Measurements from ENCODE around the gene BTD.

The BTD gene

GRCh38 chr3:15635121-15635661 is 33.6 kb downstream of the BTD start:
- in situ Hi-C loops (cut with MboI; ENCODE audit: low sequenced_read_pairs): no loop called here

GRCh38 chr3:15636028-15636709 is 34.6 kb downstream of the BTD start:
- in situ Hi-C loops (cut with MboI; ENCODE audit: low sequenced_read_pairs): no loop called here

GRCh38 chr3:15637131-15637951 is 35.8 kb downstream of the BTD start:
- in situ Hi-C loops (cut with MboI; ENCODE audit: low sequenced_read_pairs): no loop called here

GRCh38 chr3:15638193-15638890 is 36.8 kb downstream of the BTD start:
- in situ Hi-C loops (cut with MboI; ENCODE audit: low sequenced_read_pairs): no loop called here

- in situ Hi-C loops (cut with MboI; ENCODE audit: low sequenced_read_pairs): no loop called here
Measured at GRCh38 chr3:15638891-15639262, 37.3 kb downstream of the BTD start.

GRCh38 chr3:15645246-15645645 is 43.7 kb downstream of the BTD start:
- in situ Hi-C loops (cut with MboI; ENCODE audit: low sequenced_read_pairs): no loop called here

- in situ Hi-C loops (cut with MboI; ENCODE audit: low sequenced_read_pairs): no loop called here
Measured at GRCh38 chr3:15645740-15646501, 44.4 kb downstream of the BTD start.

- in situ Hi-C loops (cut with MboI; ENCODE audit: low sequenced_read_pairs): no loop called here
Measured at GRCh38 chr3:15646851-15647511, 45.4 kb downstream of the BTD start.

- in situ Hi-C loops (cut with MboI; ENCODE audit: low sequenced_read_pairs): no loop called here
Measured at GRCh38 chr3:15647611-15648167, 46.1 kb downstream of the BTD start.

- in situ Hi-C loops (cut with MboI; ENCODE audit: low sequenced_read_pairs): no loop called here
Measured at GRCh38 chr3:15649341-15649740, 47.8 kb downstream of the BTD start.

GRCh38 chr3:15649858-15650257 is 48.3 kb downstream of the BTD start:
- in situ Hi-C loops (cut with MboI; ENCODE audit: low sequenced_read_pairs): no loop called here

GRCh38 chr3:15651396-15651795 is 49.9 kb downstream of the BTD start:
- in situ Hi-C loops (cut with MboI; ENCODE audit: low sequenced_read_pairs): no loop called here

GRCh38 chr3:15653321-15653720 is 51.8 kb downstream of the BTD start:
- in situ Hi-C loops (cut with MboI; ENCODE audit: low sequenced_read_pairs): no loop called here

GRCh38 chr3:15654127-15654526 is 52.6 kb downstream of the BTD start:
- in situ Hi-C loops (cut with MboI; ENCODE audit: low sequenced_read_pairs): no loop called here

GRCh38 chr3:15654891-15655290 is 53.3 kb downstream of the BTD start:
- in situ Hi-C loops (cut with MboI; ENCODE audit: low sequenced_read_pairs): no loop called here

- in situ Hi-C loops (cut with MboI; ENCODE audit: low sequenced_read_pairs): no loop called here
Measured at GRCh38 chr3:15656342-15656741, 54.8 kb downstream of the BTD start.

- in situ Hi-C loops (cut with MboI; ENCODE audit: low sequenced_read_pairs): no loop called here
Measured at GRCh38 chr3:15657016-15657415, 55.5 kb downstream of the BTD start.

GRCh38 chr3:15659254-15659975 is 57.9 kb downstream of the BTD start:
- in situ Hi-C loops (cut with MboI; ENCODE audit: low sequenced_read_pairs): no loop called here

Data from HL-60/S4 treated with phorbol 12-myristate 13-acetate at 8.2 ng/mL for 4 days and 3 days (cell line).